GM10266 (cell line): ENCODE data around the gene CRMP1.
A peak's percentile ranks its signal among the peaks of the same experiment; 100 is the strongest.

Experiments used
- DNase-seq: peaks from one replicate; pipeline ENCODE4 v3.0.0; 2012; ENCODE audit errors: extremely low spot score
- TF ChIP-seq, protein P1 (sequence below): IDR thresholded peaks from 2 replicates; pipeline ENCODE4 v1.5.1; 2012; ENCODE audit warnings: mild to moderate bottlenecking, low read depth; ENCODE audit not compliant: control insufficient read depth, insufficient read depth; ENCODE audit errors: missing control alignments

CRMP1 gene

GRCh38 chr4:5890063-5890727, 2.7 kb downstream of the CRMP1 start:
- TF ChIP-seq, protein P1, sequence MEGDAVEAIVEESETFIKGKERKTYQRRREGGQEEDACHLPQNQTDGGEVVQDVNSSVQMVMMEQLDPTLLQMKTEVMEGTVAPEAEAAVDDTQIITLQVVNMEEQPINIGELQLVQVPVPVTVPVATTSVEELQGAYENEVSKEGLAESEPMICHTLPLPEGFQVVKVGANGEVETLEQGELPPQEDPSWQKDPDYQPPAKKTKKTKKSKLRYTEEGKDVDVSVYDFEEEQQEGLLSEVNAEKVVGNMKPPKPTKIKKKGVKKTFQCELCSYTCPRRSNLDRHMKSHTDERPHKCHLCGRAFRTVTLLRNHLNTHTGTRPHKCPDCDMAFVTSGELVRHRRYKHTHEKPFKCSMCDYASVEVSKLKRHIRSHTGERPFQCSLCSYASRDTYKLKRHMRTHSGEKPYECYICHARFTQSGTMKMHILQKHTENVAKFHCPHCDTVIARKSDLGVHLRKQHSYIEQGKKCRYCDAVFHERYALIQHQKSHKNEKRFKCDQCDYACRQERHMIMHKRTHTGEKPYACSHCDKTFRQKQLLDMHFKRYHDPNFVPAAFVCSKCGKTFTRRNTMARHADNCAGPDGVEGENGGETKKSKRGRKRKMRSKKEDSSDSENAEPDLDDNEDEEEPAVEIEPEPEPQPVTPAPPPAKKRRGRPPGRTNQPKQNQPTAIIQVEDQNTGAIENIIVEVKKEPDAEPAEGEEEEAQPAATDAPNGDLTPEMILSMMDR, result no peak
- DNase-seq, result peak; percentile 38

GRCh38 chr4:5889002-5889696, 3.7 kb downstream of the CRMP1 start:
- DNase-seq, result no peak
- TF ChIP-seq, protein P1, result no peak

- TF ChIP-seq, protein P1, result no peak
- DNase-seq, result no peak
Observed at GRCh38 chr4:5888222-5889001, 4.5 kb downstream of the CRMP1 start.

DNA sequence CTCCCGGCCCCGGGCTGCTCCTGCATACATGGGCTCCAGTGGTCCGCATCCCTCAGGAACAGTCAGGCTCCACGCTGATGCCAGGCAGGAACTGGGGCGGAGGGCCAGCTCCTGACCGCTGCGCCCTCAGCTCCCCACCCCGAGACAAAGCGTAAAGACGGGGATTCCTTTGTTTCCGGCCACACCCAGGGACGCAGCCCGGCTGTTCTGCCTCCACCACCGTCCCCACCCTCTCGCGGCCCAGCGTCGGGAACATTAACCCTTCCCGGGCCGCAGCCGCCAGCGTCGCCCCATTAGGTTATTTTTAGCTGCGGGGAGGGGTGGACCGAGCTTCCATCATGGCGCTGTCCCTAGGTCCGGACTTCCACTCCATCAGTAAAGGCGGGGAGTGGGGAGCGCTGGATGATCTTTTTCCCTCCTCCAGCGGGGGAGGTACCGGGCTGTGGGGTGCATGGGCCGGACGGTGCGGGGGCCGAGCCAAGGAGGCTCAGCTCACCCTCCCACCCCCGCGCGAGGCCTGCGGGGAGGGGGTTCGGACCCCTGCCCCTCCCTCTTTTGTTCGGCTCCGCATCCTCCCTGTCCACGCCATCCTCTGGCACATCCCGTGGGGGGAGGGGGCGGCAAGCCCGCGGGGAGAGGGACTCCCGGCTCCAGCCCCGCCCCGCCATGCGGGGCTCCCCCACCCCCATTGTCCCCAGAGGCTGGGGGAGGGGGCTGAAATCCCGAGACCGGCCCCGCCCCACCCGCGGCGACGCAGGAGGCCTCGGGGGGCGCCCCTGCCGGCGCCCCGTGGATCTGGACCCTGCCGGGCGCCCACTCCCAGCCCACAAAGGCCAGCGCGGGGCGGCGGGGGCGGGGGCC, 5.3 kb downstream of the CRMP1 start:
- DNase-seq, result no peak
- TF ChIP-seq, protein P1, result no peak

DNA sequence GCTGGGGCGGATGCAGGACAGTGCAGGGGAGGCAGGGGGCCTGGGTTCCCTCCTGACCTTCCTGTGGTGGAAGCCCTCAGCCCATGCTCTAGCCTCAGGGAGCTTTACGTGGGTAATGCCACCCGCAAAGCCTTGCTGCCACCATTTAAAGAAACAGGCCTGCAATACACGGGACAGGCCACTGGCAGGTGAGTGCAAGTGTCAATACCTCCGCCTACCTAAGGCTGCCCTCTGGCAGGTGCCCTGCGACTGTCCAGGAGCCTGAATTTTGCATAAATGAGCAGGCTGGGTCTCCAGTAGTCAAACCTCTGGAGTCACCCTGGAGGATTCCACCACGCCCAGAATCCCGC, 5.9 kb downstream of the CRMP1 start:
- TF ChIP-seq, protein P1, result no peak
- no peak for DNase-seq

GRCh38 chr4:5885733-5886132, 7.2 kb downstream of the CRMP1 start:
- DNase-seq, result no peak
- TF ChIP-seq, protein P1, result no peak
